ENCODE results near the gene SPATA12.

GRCh38 chr3:57093489-57093888 is 33.0 kb downstream of the SPATA12 start:
- TF ChIP-seq, protein P1, sequence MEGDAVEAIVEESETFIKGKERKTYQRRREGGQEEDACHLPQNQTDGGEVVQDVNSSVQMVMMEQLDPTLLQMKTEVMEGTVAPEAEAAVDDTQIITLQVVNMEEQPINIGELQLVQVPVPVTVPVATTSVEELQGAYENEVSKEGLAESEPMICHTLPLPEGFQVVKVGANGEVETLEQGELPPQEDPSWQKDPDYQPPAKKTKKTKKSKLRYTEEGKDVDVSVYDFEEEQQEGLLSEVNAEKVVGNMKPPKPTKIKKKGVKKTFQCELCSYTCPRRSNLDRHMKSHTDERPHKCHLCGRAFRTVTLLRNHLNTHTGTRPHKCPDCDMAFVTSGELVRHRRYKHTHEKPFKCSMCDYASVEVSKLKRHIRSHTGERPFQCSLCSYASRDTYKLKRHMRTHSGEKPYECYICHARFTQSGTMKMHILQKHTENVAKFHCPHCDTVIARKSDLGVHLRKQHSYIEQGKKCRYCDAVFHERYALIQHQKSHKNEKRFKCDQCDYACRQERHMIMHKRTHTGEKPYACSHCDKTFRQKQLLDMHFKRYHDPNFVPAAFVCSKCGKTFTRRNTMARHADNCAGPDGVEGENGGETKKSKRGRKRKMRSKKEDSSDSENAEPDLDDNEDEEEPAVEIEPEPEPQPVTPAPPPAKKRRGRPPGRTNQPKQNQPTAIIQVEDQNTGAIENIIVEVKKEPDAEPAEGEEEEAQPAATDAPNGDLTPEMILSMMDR (IDR thresholded peaks at IDR 0.05) = peak; percentile 14; the same call in 1 of the 2 replicates
- TF ChIP-seq POLR2AphosphoS5 (IDR thresholded peaks at IDR 0.05; ENCODE audit: low read depth, low read length) (no peak), TCF7L2 (IDR thresholded peaks at IDR 0.05; ENCODE audit: low read depth, low read length) (no peak), REST (IDR thresholded peaks at IDR 0.05; ENCODE audit: insufficient read depth in 1 of 2, low read depth in 2 of 2, low read length in 1 of 2) (no peak)

Data from Panc1 (cell line).